Uterus (tissue), 2 donors: ENCODE measurements around the gene VSIR.

ENCODE experiments used
- POLR2A ChIP-seq, 2 donors: fragments of 450-650 bp; IDR thresholded peaks; one replicate each; pipeline ENCODE4 v1.6.1; 2016; ENCODE audit warnings: antibody characterized with exemption in 2 of 2, mild to moderate bottlenecking in 1 of 2, moderate library complexity in 1 of 2
- TF ChIP-seq, protein P1 (sequence below), 4 experiments: fragments of 200-600 bp in 2 of 4; fragments of 450-650 bp in 2 of 4; sonication (generic) in 2 of 4; IDR thresholded peaks; one replicate each; pipeline ENCODE4 v1.5.1; 2016 to 2019; ENCODE audit warnings: antibody characterized with exemption in 4 of 4, mild to moderate bottlenecking in 2 of 4, moderate library complexity in 1 of 4

DNA sequence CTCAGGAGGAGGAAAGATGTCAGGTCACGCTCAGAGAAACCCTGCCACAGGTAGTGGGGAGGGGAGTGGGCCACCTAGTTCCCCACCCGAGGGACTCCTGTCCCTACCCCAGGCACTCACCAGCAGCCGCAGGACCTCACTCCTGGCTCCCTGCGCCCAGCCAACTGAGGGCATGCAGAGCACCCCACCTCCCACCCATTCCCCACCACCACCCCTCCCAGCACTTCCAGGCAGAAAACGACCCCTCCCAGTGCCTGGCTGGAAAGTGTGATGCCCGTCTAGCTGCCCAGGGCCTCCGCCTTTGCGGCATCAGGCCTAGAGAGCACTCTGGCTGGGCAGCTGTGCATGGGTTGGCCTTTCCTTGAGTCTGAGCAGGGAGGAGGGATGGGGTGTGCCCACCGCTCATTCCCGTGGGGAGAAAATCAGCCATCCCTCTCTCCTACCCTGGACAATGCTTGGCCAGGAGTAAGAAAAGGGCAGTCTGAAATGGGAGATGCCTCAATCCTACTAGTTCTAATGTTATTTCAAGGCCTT, 55.1 kb downstream of the VSIR start:
- TF ChIP-seq, protein P1, sequence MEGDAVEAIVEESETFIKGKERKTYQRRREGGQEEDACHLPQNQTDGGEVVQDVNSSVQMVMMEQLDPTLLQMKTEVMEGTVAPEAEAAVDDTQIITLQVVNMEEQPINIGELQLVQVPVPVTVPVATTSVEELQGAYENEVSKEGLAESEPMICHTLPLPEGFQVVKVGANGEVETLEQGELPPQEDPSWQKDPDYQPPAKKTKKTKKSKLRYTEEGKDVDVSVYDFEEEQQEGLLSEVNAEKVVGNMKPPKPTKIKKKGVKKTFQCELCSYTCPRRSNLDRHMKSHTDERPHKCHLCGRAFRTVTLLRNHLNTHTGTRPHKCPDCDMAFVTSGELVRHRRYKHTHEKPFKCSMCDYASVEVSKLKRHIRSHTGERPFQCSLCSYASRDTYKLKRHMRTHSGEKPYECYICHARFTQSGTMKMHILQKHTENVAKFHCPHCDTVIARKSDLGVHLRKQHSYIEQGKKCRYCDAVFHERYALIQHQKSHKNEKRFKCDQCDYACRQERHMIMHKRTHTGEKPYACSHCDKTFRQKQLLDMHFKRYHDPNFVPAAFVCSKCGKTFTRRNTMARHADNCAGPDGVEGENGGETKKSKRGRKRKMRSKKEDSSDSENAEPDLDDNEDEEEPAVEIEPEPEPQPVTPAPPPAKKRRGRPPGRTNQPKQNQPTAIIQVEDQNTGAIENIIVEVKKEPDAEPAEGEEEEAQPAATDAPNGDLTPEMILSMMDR (IDR thresholded peaks at IDR 0.05): no peak
- TF ChIP-seq POLR2A (IDR thresholded peaks at IDR 0.05): no peak
